GM06990 (cell line): Measurements from ENCODE around the gene UCK2.
A peak's percentile ranks its signal among the peaks of the same experiment; 100 is the strongest.

Source experiments
- DNase-seq: peaks from one replicate; pipeline ENCODE4 v3.0.0-alpha.2; 2011; ENCODE audit not compliant: insufficient read length; ENCODE audit errors: extremely low read depth
- H3K27me3 ChIP-seq: replicated peaks from 2 replicates; pipeline ENCODE4 v1.6.0; 2011; ENCODE audit warnings: low read length; ENCODE audit not compliant: control insufficient read depth, insufficient read depth
- H3K36me3 ChIP-seq: 2 replicates; pipeline ENCODE4 v1.5.1; 2011; ENCODE audit warnings: low read length; ENCODE audit not compliant: control insufficient read depth, insufficient read depth
- H3K4me3 ChIP-seq: replicated peaks from 2 replicates; pipeline ENCODE4 v1.5.1; 2011; ENCODE audit warnings: low read depth, mild to moderate bottlenecking, control low read depth, low read length
- TF ChIP-seq, protein P1 (sequence below): IDR thresholded peaks from 2 replicates; pipeline ENCODE4 v1.5.1; 2011; ENCODE audit warnings: low read length, control low read depth, mild to moderate bottlenecking, inconsistent platforms; ENCODE audit not compliant: insufficient read depth, poor library complexity, severe bottlenecking

UCK2 gene

DNA sequence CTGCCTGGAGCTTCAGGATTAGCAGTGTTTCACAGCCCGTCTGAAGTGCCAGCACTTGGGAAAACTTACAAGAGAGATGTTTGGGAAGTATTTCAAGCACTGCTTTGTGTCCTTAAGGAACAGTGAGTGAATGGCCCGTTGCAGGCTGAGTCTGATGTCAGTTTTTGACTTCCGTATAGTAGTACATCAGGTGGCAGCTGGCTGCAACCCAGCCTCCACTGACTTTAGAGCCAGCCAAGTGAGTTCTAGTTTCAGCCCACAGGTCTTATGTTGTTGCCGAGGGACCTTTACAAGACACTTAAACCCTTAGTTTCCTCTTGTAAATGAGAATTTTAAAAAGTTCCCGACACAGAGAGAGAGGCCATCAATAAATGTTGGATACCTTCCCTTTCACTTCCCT, 35.0 kb downstream of the UCK2 start:
- Histone ChIP-seq H3K4me3 (no peak overlapping the region), H3K27me3 (no peaks in the 10 kb centered on the region), H3K36me3 (peaks cover 2% of the 10 kb centered on the region; the same call in 1 of the 2 replicates)
- no peak for DNase-seq
- TF ChIP-seq, protein P1, sequence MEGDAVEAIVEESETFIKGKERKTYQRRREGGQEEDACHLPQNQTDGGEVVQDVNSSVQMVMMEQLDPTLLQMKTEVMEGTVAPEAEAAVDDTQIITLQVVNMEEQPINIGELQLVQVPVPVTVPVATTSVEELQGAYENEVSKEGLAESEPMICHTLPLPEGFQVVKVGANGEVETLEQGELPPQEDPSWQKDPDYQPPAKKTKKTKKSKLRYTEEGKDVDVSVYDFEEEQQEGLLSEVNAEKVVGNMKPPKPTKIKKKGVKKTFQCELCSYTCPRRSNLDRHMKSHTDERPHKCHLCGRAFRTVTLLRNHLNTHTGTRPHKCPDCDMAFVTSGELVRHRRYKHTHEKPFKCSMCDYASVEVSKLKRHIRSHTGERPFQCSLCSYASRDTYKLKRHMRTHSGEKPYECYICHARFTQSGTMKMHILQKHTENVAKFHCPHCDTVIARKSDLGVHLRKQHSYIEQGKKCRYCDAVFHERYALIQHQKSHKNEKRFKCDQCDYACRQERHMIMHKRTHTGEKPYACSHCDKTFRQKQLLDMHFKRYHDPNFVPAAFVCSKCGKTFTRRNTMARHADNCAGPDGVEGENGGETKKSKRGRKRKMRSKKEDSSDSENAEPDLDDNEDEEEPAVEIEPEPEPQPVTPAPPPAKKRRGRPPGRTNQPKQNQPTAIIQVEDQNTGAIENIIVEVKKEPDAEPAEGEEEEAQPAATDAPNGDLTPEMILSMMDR, result no peak

DNA sequence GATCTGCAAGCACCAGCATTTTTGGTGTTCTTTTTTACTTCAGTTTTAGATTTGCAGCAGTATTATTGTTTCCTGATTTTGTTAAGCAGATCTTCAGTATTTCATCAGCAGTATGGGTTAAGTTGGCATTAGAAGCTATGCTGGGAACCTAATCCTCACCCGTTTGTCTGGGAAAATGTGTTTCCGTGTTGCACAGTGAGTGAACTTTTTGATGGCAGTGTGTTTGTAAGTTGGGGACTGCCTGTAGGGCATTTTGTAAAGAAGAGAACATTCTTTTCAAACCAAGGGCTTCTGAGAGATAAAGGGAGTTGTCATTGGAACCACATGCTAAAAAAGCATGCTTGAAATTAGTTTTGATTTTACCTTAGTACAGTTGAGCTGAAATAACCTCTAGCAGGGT, 35.9 kb downstream of the UCK2 start:
- no peak overlapping the region for H3K4me3 ChIP-seq

DNA sequence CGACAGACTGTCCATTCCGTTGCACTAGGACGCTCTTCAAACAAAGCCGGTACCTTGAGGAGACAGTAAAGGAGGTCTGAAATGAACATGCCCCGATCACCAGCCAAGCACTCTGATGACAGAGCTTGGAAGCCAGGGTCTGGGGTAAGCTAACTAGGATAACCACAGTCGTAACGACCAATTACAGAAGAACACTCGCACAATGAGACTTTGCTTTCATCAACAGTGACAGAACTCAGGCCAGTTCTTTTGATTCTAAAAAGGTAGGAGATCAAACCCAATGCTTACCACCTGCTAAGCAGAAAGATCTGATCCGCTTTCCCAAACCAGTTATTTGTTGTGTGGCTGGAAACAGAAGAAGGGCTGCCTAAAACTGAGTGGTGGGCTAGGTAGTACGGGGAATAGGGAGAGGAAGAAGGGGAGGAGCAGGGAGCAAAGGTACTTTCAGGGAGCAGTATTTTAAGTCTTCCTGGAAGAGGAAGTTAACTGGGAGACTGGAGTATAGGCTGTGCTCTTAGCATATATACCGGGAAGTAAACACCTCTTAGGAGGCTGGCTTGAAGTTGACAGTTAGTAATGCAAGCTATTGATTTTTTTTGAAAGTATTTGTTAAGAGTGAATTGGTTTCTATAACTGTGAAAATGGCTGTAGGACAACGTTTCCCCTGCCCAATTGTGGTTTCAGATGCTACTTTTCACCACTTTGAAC, 38.4 kb downstream of the UCK2 start:
- DNase-seq, result no peak
- TF ChIP-seq, protein P1, result no peak

More for the DNA sequence above, 35.9 kb downstream of the UCK2 start:
- no peak for DNase-seq
- peaks cover 2% of the 10 kb centered on the region; the same call in 1 of the 2 replicates for H3K36me3 ChIP-seq
- no peaks in the 10 kb centered on the region for H3K27me3 ChIP-seq
- TF ChIP-seq, protein P1, result no peak

DNA sequence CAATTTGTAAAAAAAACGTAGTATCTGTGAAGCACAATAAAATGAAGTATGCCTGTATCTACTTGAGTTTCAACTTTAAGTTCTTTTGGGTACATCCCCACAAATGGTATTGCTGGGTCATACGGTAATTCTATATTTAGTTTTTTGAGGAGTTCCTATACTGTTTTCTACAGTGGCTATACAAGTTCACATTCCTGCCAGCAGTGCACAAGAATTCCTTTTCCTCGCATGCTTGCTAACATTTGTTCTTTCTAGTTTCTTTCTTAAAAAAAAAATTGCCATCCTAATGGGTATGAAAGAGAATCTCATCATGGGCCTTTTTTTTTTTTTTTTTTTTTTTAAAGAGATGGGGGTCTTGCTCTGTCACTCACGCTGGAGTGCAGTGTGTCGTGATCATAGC, 41.9 kb downstream of the UCK2 start:
- H3K36me3 ChIP-seq, result peaks cover 2% of the 10 kb centered on the region; the same call in 1 of the 2 replicates
- DNase-seq, result no peak
- no peak overlapping the region for H3K4me3 ChIP-seq
- H3K27me3 ChIP-seq, result no peaks in the 10 kb centered on the region
- TF ChIP-seq, protein P1, result no peak

More for the DNA sequence above, 38.4 kb downstream of the UCK2 start:
- H3K36me3 ChIP-seq, result peaks cover 2% of the 10 kb centered on the region; the same call in 1 of the 2 replicates
- no peak overlapping the region for H3K4me3 ChIP-seq
- H3K27me3 ChIP-seq, result no peaks in the 10 kb centered on the region

DNA sequence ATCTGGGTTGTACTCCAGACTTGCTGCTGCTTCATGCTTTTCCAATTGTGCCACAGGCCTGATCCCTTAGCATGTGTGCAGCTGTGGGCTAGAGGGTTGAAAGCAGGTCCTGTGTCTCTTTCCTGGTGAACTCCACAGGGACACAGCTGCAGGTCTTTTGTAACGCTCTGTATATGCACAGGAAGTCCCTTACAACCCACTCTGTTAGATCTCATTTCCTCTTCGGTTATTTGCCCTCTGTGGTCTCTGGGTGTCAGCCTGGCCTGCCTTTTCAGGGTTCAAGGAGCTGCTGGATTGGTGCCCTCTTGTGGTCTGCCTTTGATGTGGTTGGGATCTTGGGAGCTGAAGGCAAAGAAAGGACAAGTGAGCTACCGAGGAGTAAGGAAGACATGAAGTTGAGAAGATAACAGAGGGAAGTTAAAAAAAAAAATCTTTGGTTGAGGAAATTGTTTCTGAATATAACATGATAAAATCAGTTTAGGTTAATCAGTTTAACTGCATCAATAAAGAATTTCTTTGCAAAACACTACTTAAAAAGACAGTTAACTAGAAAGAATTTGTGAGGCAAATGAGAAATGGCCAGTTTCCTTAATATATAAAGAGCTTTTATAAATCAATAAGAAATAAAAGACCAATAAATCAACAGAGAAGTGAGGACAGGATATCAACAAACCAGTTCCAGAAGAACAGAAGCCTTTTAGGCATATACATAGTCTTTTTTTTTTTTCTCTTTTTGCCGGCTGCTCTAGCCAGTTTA, 44.1 kb downstream of the UCK2 start:
- no peaks in the 10 kb centered on the region for H3K27me3 ChIP-seq
- no peak overlapping the region; the same call in 1 of the 2 replicates for H3K4me3 ChIP-seq
- H3K36me3 ChIP-seq, result no peaks in the 10 kb centered on the region
- peak; percentile 56 for DNase-seq
- TF ChIP-seq, protein P1, result peak; percentile 62
